Tibial nerve (tissue), 4 donors: ENCODE results near the gene LTF.

ENCODE experiments used
- CTCF ChIP-seq, 5 experiments: fragments of 200-600 bp in 3 of 5; fragments of 450-650 bp in 2 of 5; sonication (generic) in 3 of 5; IDR thresholded peaks; one replicate each; pipeline ENCODE4 v1.5.1; 2016 to 2019; ENCODE audit warnings: antibody characterized with exemption in 5 of 5, mild to moderate bottlenecking in 3 of 5, moderate library complexity in 2 of 5
- EP300 ChIP-seq, 2 donors: sonication (generic); formaldehyde crosslinking; IDR thresholded peaks; one replicate each; pipeline ENCODE4 v1.6.1; 2017; ENCODE audit warnings: antibody characterized with exemption in 2 of 2, mild to moderate bottlenecking in 1 of 2
- POLR2A ChIP-seq, 2 donors: fragments of 450-650 bp; IDR thresholded peaks; one replicate each; pipeline ENCODE4 v1.6.1; 2017; ENCODE audit warnings: antibody characterized with exemption in 2 of 2, mild to moderate bottlenecking in 2 of 2, moderate library complexity in 2 of 2

GRCh38 chr3:46456118-46456517 lies 8.6 kb downstream of the LTF start:
- TF ChIP-seq CTCF (IDR thresholded peaks at IDR 0.05) (no peak), EP300 (IDR thresholded peaks at IDR 0.05) (no peak), POLR2A (IDR thresholded peaks at IDR 0.05) (no peak)
